Skeletal muscle satellite cell (primary cell): ENCODE data around the gene ADARB1.
"Not testable (repeated sequence)": the region's sequence is repeated elsewhere in the genome, so short reads cannot be mapped to it uniquely, and the experiment has no call there.

Source experiments
- H3K27me3 ChIP-seq: 2 replicates; pipeline ENCODE4 v1.7.0; 2013; ENCODE audit warnings: low read length; ENCODE audit not compliant: control insufficient read depth, insufficient read depth
- H3K36me3 ChIP-seq: 2 replicates; pipeline ENCODE4 v1.7.0; 2013; ENCODE audit warnings: mild to moderate bottlenecking, control low read depth, low read length; ENCODE audit not compliant: insufficient read depth
- H3K4me1 ChIP-seq: 2 replicates; pipeline ENCODE4 v1.7.0; 2013; ENCODE audit warnings: low read length; ENCODE audit not compliant: control insufficient read depth, insufficient read depth
- H3K4me2 ChIP-seq: 2 replicates; pipeline ENCODE4 v1.7.0; 2013; ENCODE audit warnings: mild to moderate bottlenecking, low read length
- H3K4me3 ChIP-seq: 2 replicates; pipeline ENCODE4 v1.7.0; 2013; ENCODE audit warnings: low read length
- H3K9ac ChIP-seq: 2 replicates; pipeline ENCODE4 v1.7.0; 2013; ENCODE audit warnings: mild to moderate bottlenecking, low read depth, low read length, moderate library complexity
- H3K9me3 ChIP-seq: replicated peaks from 2 replicates; pipeline ENCODE4 v1.7.0; 2013; ENCODE audit warnings: mild to moderate bottlenecking, control low read depth, low read length

Gene ADARB1

GRCh38 chr21:45145846-45146245, 71.5 kb downstream of the ADARB1 start:
- not testable (repeated sequence) for H3K9me3 ChIP-seq, H3K9ac ChIP-seq, H3K27me3 ChIP-seq, H3K4me3 ChIP-seq, H3K4me2 ChIP-seq
- H3K4me1 ChIP-seq = peaks cover 64% of the 10 kb centered on the region
- H3K36me3 ChIP-seq = peaks cover 26% of the 10 kb centered on the region

- H3K36me3 ChIP-seq = peaks cover 26% of the 10 kb centered on the region
- no peaks in the 10 kb centered on the region for H3K27me3 ChIP-seq
- H3K4me3 ChIP-seq = no peak overlapping the region
- H3K4me2 ChIP-seq = no peak overlapping the region
- no peak overlapping the region for H3K9ac ChIP-seq
- H3K9me3 ChIP-seq = no peaks in the 10 kb centered on the region
- H3K4me1 ChIP-seq = peaks cover 68% of the 10 kb centered on the region
Measured at GRCh38 chr21:45146306-45146705, 71.9 kb downstream of the ADARB1 start.

GRCh38 chr21:45146801-45147200, 72.4 kb downstream of the ADARB1 start:
- Histone ChIP-seq H3K9ac (no peak overlapping the region), H3K4me1 (peaks cover 68% of the 10 kb centered on the region), H3K4me2 (no peak overlapping the region), H3K27me3 (no peaks in the 10 kb centered on the region), H3K4me3 (no peak overlapping the region), H3K9me3 (no peaks in the 10 kb centered on the region), H3K36me3 (peaks cover 30% of the 10 kb centered on the region)

GRCh38 chr21:45147473-45148315, 73.3 kb downstream of the ADARB1 start:
- Histone ChIP-seq H3K9ac (peak overlapping the region; percentile 28), H3K9me3 (no peaks in the 10 kb centered on the region), H3K4me3 (no peak overlapping the region), H3K4me2 (peak overlapping the region; percentile 9), H3K4me1 (peaks cover 68% of the 10 kb centered on the region), H3K27me3 (no peaks in the 10 kb centered on the region), H3K36me3 (peaks cover 34% of the 10 kb centered on the region)

- Histone ChIP-seq H3K9me3 (no peaks in the 10 kb centered on the region), H3K36me3 (peaks cover 28% of the 10 kb centered on the region), H3K4me3 (no peak overlapping the region), H3K27me3 (no peaks in the 10 kb centered on the region), H3K4me1 (peaks cover 68% of the 10 kb centered on the region), H3K4me2 (peak overlapping the region; percentile 9), H3K9ac (peak overlapping the region; percentile 28)
Measured at GRCh38 chr21:45148316-45148990, 74.1 kb downstream of the ADARB1 start.

GRCh38 chr21:45149021-45149420, 74.6 kb downstream of the ADARB1 start:
- Histone ChIP-seq H3K27me3 (no peaks in the 10 kb centered on the region), H3K36me3 (peaks cover 26% of the 10 kb centered on the region), H3K9me3 (no peaks in the 10 kb centered on the region), H3K4me3 (no peak overlapping the region), H3K4me1 (peaks cover 72% of the 10 kb centered on the region), H3K9ac (no peak overlapping the region), H3K4me2 (no peak overlapping the region)

- Histone ChIP-seq H3K4me2 (peak overlapping the region; percentile 73), H3K27me3 (no peaks in the 10 kb centered on the region), H3K9ac (peak overlapping the region; percentile 83), H3K9me3 (no peaks in the 10 kb centered on the region), H3K36me3 (peaks cover 14% of the 10 kb centered on the region), H3K4me1 (peaks cover 83% of the 10 kb centered on the region), H3K4me3 (no peak overlapping the region)
Measured at GRCh38 chr21:45150638-45151131, 76.3 kb downstream of the ADARB1 start.

- Histone ChIP-seq H3K4me3 (peak overlapping the region; percentile 58), H3K4me2 (peak overlapping the region; percentile 73), H3K4me1 (peaks cover 73% of the 10 kb centered on the region), H3K27me3 (no peaks in the 10 kb centered on the region), H3K9ac (peak overlapping the region; percentile 83), H3K9me3 (no peaks in the 10 kb centered on the region), H3K36me3 (peaks cover 10% of the 10 kb centered on the region)
Measured at GRCh38 chr21:45151445-45152160, 77.2 kb downstream of the ADARB1 start.

GRCh38 chr21:45152265-45152746, 77.9 kb downstream of the ADARB1 start:
- H3K36me3 ChIP-seq = peaks cover 16% of the 10 kb centered on the region
- peaks cover 68% of the 10 kb centered on the region for H3K4me1 ChIP-seq
- H3K9ac ChIP-seq = peak overlapping the region; percentile 83
- H3K9me3 ChIP-seq = no peaks in the 10 kb centered on the region
- no peaks in the 10 kb centered on the region for H3K27me3 ChIP-seq
- peak overlapping the region; percentile 73 for H3K4me2 ChIP-seq
- H3K4me3 ChIP-seq = peak overlapping the region; percentile 58

- Histone ChIP-seq H3K27me3 (no peaks in the 10 kb centered on the region), H3K4me2 (peak overlapping the region; percentile 73), H3K9me3 (no peaks in the 10 kb centered on the region), H3K9ac (peak overlapping the region; percentile 83), H3K4me3 (peak overlapping the region; percentile 58), H3K4me1 (peaks cover 67% of the 10 kb centered on the region), H3K36me3 (peaks cover 21% of the 10 kb centered on the region)
Measured at GRCh38 chr21:45153358-45154318, 79.3 kb downstream of the ADARB1 start.
